Measurements from ENCODE around the gene SDK2. TPM values are rescaled to one million over a fixed set of nuclear protein-coding genes. Genes with fewer than 3 reads are reported as not detected.

SDK2 gene
- total and polyA plus RNA-seq, 2 experiments from 2014 or later: 0.74 to 5.1 TPM

DNA sequence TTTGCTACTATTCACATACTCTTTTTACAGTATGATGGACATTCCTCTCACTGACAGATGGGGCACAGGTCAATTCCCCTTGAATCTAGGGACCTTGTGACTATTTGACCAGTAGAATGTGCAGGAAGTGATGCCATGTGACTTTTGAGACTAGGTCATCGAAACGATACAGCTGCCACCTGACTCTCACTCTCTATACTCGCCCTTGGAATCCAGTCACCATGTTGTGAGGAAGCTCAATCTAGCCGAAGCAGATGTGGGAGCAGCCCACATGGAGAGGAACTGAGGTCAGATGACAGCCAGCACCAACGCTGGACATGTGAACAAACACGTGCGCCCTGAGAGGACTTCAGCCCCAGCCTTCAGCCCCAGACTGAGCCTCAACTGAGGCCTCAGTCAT is 184.3 kb downstream of the SDK2 start:
- Histone ChIP-seq H3K27ac (ENCODE audit: low read depth) (no peak overlapping the region), H3K4me2 (no peak overlapping the region), H3K79me2 (replicated peaks; ENCODE audit: insufficient read depth) (no peaks in the 10 kb centered on the region), H2AFZ (no peak overlapping the region), H3K27me3 (ENCODE audit: insufficient read depth) (no peaks in the 10 kb centered on the region), H3F3A (replicated peaks; ENCODE audit: low read depth) (no peaks in the 10 kb centered on the region), H3K36me3 (ENCODE audit: insufficient read depth) (no peaks in the 10 kb centered on the region), H3K4me1 (ENCODE audit: insufficient read depth) (no peaks in the 10 kb centered on the region), H3K9me2 (ENCODE audit: insufficient read depth) (peaks cover 12% of the 10 kb centered on the region; the same call in 1 of the 2 replicates), H3K4me3 (no peak overlapping the region), H4K20me1 (replicated peaks; ENCODE audit: insufficient read depth) (no peaks in the 10 kb centered on the region)
- Mint-ChIP-seq H3K27me3 (ENCODE audit: insufficient read depth, low read depth, poor library complexity) (no peaks in the 10 kb centered on the region), H3K27ac (no peak overlapping the region), H3K9me3 (no peaks in the 10 kb centered on the region), H3K4me3 (no peak overlapping the region), H3K36me3 (ENCODE audit: low read depth) (no peaks in the 10 kb centered on the region), H3K4me1 (no peaks in the 10 kb centered on the region)
- DNase-seq (ENCODE audit: low spot score) (no peak), ATAC-seq (no peak)
- TF ChIP-seq, protein P1, sequence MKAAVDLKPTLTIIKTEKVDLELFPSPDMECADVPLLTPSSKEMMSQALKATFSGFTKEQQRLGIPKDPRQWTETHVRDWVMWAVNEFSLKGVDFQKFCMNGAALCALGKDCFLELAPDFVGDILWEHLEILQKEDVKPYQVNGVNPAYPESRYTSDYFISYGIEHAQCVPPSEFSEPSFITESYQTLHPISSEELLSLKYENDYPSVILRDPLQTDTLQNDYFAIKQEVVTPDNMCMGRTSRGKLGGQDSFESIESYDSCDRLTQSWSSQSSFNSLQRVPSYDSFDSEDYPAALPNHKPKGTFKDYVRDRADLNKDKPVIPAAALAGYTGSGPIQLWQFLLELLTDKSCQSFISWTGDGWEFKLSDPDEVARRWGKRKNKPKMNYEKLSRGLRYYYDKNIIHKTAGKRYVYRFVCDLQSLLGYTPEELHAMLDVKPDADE (IDR thresholded peaks at IDR 0.05): no peak
- TF ChIP-seq ZNF114 (CRISPR knock-in tag; IDR thresholded peaks at IDR 0.05) (no peak), POLR2AphosphoS5 (IDR thresholded peaks at IDR 0.05; ENCODE audit: low read depth) (no peak), EZH2 (IDR thresholded peaks at IDR 0.05; ENCODE audit: low read depth, unreplicated experiment) (no peak)
- TF ChIP-seq, protein P2, sequence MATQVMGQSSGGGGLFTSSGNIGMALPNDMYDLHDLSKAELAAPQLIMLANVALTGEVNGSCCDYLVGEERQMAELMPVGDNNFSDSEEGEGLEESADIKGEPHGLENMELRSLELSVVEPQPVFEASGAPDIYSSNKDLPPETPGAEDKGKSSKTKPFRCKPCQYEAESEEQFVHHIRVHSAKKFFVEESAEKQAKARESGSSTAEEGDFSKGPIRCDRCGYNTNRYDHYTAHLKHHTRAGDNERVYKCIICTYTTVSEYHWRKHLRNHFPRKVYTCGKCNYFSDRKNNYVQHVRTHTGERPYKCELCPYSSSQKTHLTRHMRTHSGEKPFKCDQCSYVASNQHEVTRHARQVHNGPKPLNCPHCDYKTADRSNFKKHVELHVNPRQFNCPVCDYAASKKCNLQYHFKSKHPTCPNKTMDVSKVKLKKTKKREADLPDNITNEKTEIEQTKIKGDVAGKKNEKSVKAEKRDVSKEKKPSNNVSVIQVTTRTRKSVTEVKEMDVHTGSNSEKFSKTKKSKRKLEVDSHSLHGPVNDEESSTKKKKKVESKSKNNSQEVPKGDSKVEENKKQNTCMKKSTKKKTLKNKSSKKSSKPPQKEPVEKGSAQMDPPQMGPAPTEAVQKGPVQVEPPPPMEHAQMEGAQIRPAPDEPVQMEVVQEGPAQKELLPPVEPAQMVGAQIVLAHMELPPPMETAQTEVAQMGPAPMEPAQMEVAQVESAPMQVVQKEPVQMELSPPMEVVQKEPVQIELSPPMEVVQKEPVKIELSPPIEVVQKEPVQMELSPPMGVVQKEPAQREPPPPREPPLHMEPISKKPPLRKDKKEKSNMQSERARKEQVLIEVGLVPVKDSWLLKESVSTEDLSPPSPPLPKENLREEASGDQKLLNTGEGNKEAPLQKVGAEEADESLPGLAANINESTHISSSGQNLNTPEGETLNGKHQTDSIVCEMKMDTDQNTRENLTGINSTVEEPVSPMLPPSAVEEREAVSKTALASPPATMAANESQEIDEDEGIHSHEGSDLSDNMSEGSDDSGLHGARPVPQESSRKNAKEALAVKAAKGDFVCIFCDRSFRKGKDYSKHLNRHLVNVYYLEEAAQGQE (IDR thresholded peaks at IDR 0.05; ENCODE audit: unreplicated experiment): no peak

DNA sequence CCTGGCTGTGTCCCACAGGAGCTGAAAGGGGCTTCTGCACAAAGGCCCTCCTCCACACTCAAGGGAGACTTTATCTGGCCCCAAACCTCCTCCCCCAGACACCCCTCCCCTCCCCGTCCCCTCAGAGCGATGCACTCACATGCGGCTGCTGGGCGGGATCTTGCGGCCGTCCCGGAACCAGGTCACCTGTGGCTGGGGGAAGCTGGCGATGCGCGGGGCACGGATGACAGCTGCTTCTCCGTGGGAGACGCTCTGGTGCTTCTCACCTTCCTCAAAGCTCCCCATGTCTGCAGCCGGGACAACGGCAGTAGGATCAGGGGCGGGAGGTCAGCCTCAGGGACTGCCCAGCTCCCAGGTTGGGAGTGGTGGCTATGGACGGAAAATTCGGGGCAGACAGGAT is 188.5 kb downstream of the SDK2 start:
- Histone ChIP-seq H3K36me3 (ENCODE audit: insufficient read depth) (no peaks in the 10 kb centered on the region), H3F3A (replicated peaks; ENCODE audit: low read depth) (no peaks in the 10 kb centered on the region), H3K4me2 (no peak overlapping the region), H4K20me1 (replicated peaks; ENCODE audit: insufficient read depth) (no peaks in the 10 kb centered on the region), H3K4me1 (ENCODE audit: insufficient read depth) (no peaks in the 10 kb centered on the region), H3K79me2 (replicated peaks; ENCODE audit: insufficient read depth) (no peaks in the 10 kb centered on the region), H3K9me2 (ENCODE audit: insufficient read depth) (no peaks in the 10 kb centered on the region), H3K4me3 (no peak overlapping the region), H3K27me3 (ENCODE audit: insufficient read depth) (no peaks in the 10 kb centered on the region), H2AFZ (no peak overlapping the region), H3K27ac (ENCODE audit: low read depth) (no peak overlapping the region)
- DNase-seq (ENCODE audit: low spot score) (no peak), ATAC-seq (no peak)
- H3K27me3 Mint-ChIP-seq (ENCODE audit: insufficient read depth, low read depth, poor library complexity): peaks cover 10% of the 10 kb centered on the region
- no peak overlapping the region for H3K4me3 Mint-ChIP-seq
- H3K9me3 Mint-ChIP-seq: peaks cover 9% of the 10 kb centered on the region; the same call in 2 of the 3 replicates
- no peaks in the 10 kb centered on the region for H3K4me1 Mint-ChIP-seq
- peaks cover 4% of the 10 kb centered on the region; the same call in 1 of the 3 replicates for H3K36me3 Mint-ChIP-seq (ENCODE audit: low read depth)
- H3K27ac Mint-ChIP-seq: no peak overlapping the region
- TF ChIP-seq, protein P1 (IDR thresholded peaks at IDR 0.05): no peak
- TF ChIP-seq ZNF331 (CRISPR knock-in tag; IDR thresholded peaks at IDR 0.05; ENCODE audit: low read depth) (no peak), ZNF114 (CRISPR knock-in tag; IDR thresholded peaks at IDR 0.05) (no peak), EZH2 (IDR thresholded peaks at IDR 0.05; ENCODE audit: low read depth, unreplicated experiment) (no peak), CREB1 (CRISPR knock-in tag; IDR thresholded peaks at IDR 0.05; ENCODE audit: low read depth) (no peak)
- TF ChIP-seq, protein P3, sequence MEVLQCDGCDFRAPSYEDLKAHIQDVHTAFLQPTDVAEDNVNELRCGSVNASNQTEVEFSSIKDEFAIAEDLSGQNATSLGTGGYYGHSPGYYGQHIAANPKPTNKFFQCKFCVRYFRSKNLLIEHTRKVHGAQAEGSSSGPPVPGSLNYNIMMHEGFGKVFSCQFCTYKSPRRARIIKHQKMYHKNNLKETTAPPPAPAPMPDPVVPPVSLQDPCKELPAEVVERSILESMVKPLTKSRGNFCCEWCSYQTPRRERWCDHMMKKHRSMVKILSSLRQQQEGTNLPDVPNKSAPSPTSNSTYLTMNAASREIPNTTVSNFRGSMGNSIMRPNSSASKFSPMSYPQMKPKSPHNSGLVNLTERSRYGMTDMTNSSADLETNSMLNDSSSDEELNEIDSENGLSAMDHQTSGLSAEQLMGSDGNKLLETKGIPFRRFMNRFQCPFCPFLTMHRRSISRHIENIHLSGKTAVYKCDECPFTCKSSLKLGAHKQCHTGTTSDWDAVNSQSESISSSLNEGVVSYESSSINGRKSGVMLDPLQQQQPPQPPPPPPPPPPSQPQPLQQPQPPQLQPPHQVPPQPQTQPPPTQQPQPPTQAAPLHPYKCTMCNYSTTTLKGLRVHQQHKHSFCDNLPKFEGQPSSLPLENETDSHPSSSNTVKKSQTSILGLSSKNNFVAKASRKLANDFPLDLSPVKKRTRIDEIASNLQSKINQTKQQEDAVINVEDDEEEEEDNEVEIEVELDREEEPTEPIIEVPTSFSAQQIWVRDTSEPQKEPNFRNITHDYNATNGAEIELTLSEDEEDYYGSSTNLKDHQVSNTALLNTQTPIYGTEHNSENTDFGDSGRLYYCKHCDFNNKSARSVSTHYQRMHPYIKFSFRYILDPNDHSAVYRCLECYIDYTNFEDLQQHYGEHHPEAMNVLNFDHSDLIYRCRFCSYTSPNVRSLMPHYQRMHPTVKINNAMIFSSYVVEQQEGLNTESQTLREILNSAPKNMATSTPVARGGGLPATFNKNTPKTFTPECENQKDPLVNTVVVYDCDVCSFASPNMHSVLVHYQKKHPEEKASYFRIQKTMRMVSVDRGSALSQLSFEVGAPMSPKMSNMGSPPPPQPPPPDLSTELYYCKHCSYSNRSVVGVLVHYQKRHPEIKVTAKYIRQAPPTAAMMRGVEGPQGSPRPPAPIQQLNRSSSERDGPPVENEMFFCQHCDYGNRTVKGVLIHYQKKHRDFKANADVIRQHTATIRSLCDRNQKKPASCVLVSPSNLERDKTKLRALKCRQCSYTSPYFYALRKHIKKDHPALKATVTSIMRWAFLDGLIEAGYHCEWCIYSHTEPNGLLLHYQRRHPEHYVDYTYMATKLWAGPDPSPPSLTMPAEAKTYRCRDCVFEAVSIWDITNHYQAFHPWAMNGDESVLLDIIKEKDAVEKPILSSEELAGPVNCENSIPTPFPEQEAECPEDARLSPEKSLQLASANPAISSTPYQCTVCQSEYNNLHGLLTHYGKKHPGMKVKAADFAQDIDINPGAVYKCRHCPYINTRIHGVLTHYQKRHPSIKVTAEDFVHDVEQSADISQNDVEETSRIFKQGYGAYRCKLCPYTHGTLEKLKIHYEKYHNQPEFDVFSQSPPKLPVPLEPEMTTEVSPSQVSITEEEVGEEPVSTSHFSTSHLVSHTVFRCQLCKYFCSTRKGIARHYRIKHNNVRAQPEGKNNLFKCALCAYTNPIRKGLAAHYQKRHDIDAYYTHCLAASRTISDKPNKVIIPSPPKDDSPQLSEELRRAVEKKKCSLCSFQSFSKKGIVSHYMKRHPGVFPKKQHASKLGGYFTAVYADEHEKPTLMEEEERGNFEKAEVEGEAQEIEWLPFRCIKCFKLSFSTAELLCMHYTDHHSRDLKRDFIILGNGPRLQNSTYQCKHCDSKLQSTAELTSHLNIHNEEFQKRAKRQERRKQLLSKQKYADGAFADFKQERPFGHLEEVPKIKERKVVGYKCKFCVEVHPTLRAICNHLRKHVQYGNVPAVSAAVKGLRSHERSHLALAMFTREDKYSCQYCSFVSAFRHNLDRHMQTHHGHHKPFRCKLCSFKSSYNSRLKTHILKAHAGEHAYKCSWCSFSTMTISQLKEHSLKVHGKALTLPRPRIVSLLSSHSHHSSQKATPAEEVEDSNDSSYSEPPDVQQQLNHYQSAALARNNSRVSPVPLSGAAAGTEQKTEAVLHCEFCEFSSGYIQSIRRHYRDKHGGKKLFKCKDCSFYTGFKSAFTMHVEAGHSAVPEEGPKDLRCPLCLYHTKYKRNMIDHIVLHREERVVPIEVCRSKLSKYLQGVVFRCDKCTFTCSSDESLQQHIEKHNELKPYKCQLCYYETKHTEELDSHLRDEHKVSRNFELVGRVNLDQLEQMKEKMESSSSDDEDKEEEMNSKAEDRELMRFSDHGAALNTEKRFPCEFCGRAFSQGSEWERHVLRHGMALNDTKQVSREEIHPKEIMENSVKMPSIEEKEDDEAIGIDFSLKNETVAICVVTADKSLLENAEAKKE (CRISPR knock-in tag; IDR thresholded peaks at IDR 0.05): no peak
